Stimulated activated CD4-positive, alpha-beta T cell treated with anti-CD3 and anti-CD28 coated beads, Interleukin-1b, Interleukin-23, amount 100 ng/mL, for 4 hours (primary cell): ENCODE data around the gene RB1.
"Not testable (repeated sequence)": the region's sequence is repeated elsewhere in the genome, so short reads cannot be mapped to it uniquely, and the experiment has no call there.

Source experiments
- DNase-seq, 2 donors: peaks; one replicate each; pipeline ENCODE4 v3.0.0-alpha.2; 2020; ENCODE audit warnings: low read depth in 2 of 2

Gene RB1

DNA sequence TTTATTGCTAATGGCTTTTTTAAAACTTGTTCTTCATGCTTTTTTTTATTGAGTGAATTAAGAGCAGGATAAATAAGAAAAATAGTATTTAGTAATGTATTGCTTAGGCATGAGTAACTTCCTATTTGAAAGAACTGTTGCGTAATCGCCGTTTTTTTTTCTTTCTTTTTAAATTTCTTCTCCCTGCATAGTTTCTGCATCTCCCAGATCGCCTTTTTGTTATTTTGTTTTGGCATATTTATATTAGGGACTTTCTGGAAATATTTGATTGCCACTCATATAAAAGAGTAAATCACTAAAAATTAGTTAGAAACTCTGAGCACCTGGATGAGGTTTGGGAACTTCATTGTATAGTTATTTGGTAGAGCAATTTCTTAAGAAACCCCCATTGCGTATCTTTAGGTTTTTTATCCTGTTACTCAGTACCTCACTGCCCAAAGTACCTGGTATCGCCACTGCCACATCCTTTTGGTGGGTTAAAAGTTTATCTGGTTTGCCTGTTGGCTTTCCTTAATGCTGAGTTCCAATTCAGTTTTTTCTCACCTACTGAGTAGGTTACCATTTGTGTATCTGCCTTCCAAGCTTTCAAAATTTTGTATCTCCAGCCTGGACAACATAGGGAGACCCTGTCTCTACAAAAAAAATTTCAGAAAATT is 145.5 kb downstream of the RB1 start:
- DNase-seq, result no peak

GRCh38 chr13:48449656-48450055 is 146.1 kb downstream of the RB1 start:
- DNase-seq, result no peak

DNA sequence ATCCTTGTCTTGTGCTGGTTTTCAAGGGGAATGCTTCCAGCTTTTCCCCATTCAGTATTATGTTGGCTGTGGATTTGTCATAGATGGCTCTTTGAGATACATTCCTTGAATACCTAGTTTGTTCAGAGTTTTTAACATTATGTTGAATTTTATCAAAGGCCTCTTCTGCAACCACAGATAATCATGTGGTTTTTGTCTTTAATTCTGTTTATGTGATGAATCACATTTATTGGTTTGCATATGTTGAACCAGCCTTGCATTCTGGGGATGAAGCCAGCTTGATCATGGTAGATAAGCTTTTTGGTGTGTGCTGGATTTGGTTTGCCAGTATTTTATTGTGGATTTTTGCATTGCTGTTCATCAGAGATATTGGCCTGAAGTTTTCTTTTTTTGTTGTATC is 147.6 kb downstream of the RB1 start:
- not testable (repeated sequence) for DNase-seq

- DNase-seq, result no peak
Measured at GRCh38 chr13:48456546-48456945, 153.0 kb downstream of the RB1 start.

DNA sequence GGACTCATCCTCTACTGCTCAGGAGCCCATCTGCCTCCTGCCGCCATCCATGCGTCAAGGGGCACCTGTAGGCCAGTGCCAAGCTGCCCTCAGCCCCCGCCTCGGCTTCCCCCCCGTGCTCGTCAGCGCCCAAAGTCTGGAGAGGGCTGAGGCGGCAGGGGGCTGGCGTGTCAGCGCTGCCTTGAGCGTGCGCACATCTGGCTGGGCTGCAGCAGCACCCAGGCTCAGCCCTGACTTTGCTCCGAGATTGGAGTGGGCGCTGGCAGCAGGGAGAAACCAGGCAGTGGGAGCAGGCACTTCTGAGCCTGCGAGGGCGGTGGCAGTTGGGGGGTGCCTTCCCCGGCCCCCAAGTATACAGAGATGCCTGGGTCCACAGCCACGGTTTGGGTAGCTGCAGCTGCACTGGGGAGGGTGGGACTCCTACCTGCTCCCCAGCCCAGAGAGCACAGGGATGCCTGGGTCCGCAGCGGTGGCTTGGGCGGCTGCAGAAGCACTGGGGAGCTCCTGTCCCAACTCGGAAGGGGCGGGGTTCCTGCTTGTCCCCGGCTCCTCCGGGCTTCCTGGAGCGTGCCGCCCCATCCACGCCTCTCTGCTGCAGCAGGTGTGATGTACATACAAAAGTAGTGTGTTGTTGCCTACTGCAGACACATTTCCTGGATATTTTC is 154.2 kb downstream of the RB1 start:
- no peak for DNase-seq

DNA sequence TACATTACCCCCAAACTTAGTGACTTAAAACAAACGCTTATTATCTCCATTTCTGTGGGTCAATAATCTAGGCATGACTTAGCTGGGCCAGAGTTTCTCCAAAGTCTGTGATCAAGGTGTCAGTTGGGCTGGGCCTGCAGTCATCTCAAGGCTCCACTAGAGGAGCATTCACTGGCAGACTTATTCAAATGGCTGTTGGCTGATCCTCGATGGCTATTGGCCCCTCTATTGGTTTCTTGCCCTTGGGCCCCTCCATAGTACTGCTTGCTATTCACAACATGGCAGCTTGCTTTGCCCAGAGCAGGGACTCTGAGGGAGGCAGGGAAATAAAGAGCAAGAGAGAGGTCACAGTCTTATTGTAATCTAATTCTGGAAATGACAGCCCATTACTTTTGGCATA is 171.7 kb downstream of the RB1 start:
- DNase-seq, result no peak

DNA sequence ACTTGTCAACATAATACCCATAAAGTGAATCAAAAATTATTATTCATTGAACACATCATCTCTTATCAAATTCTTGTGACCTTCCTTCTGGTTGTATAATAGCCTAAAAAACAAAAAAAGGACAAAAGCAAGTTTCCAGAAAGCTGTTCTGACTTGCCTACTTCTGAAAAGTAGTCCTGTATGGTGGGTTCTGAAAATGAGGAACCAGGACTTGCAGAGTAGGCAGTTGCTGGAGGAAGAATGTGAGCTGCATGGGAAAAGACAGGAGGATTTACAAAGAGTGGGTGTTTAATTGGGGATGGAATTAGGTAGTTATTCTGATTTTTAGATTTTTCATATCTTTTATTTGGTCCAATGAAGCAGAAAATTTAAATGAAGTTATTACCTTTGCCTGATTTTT is 172.7 kb downstream of the RB1 start:
- DNase-seq, result no peak

- DNase-seq, result no peak
Measured at GRCh38 chr13:48476686-48477085, 173.1 kb downstream of the RB1 start.

GRCh38 chr13:48477191-48477855 is 173.8 kb downstream of the RB1 start:
- no peak for DNase-seq

DNA sequence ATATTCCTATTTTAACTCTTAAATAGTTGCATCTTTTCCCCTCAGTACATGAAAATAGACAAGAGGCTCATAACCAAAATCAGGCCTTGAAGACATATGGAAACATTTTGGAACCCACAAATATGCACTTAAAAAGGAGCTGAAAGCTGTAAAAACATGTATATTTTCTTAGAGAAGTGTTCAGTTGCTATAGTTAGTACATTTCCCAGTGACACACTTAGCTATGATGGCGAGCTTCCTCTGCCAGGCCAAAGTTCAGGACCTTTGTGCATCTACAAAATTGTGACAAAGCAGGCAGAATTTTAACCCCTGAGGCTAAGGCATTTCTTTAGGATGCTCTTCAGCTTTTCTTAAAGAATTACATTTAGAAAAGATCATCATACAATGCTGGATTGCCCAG is 174.8 kb downstream of the RB1 start:
- DNase-seq, result no peak

DNA sequence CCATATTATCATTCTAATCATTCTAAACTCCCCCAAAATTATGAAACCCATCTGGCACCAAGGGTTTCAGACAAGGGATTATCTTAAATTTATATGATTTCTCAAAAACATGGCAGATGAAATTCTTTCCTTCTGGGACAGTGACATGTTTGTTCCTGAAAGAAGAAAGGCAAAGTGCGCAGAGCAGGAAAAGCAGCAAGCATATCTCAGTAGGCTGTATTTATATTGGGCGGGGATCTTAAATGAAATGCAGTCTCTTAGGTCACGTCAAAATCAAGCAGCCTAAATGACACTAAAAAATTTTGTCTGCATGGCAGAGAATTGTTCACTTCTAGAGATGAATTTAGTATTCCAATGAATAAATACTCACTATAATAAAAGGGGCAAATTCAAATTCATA is 180.0 kb downstream of the RB1 start:
- no peak for DNase-seq

DNA sequence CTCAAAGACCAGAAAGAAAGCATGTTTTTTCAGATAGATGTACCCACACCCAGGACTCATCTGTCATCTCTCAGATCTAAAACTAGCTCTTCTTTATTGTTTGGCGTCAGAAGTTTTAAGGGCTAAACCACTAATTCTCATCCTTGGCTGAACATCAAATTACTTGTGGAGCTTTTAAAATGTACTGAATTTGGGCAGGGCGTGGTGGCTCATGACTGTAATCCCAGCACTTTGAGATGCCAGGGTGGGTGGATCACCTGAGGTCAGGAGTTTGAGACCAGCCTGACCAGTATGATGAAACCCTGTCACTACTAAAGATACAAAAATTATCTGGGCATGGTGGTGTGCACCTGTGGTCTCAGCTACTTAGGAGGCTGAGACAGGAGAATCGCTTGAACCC is 181.9 kb downstream of the RB1 start:
- no peak for DNase-seq

- no peak for DNase-seq
Measured at GRCh38 chr13:48486362-48486761, 182.8 kb downstream of the RB1 start.

GRCh38 chr13:48486836-48487235 is 183.3 kb downstream of the RB1 start:
- no peak for DNase-seq

- no peak for DNase-seq
Measured at GRCh38 chr13:48487968-48488367, 184.4 kb downstream of the RB1 start.

GRCh38 chr13:48488995-48489394 is 185.4 kb downstream of the RB1 start:
- no peak for DNase-seq

- no peak for DNase-seq
Measured at GRCh38 chr13:48489666-48490065, 186.1 kb downstream of the RB1 start.

DNA sequence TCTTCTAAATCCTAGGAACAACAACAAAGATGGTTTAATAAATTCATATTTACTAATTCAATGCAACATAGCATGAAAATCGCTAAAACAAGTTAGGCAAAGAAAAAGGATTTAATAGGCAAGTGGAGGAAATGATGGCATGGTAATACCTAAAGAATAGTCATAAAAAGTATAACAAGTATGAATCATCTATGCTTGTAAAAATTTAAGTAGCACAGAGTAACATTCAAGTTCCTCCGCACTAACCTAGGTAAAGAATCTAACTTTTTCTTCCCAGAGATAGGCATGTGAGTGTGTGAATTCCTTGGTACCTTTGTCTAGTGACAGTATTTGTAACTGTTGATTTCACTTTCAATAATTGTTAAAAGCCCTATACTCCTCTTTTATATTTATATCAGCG is 186.7 kb downstream of the RB1 start:
- no peak for DNase-seq

GRCh38 chr13:48491423-48492095 is 188.0 kb downstream of the RB1 start:
- no peak for DNase-seq

GRCh38 chr13:48492096-48492440 is 188.5 kb downstream of the RB1 start:
- DNase-seq, result no peak

DNA sequence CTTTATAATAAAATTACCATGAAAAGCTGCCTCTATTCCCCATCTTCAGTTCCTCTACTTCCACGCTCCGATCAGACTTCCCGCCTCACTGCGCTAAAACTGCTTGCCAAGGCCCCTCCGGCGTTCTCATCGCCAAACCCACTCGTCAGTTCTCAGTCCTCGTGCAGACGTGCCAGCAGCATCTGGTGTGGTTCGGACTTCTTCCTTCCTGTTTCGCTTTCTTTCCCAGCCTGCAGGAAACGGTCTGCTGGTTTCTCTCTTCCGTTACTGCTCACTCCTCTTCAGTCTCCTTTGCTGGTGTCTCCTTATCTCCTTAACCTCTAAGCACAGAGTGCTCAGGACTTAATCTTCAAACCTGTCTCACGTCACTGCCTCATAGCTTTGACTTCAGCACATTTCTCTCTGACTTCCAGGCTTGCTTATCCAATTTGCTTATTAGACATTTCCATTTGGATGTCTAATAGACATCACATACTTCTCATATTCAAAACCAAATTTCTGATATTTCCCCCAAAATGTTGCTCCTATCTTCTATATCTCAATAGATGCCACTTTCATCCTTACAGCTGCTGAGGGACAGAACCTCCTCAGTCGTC is 189.0 kb downstream of the RB1 start:
- peak; percentile 24 to 35 for DNase-seq

DNA sequence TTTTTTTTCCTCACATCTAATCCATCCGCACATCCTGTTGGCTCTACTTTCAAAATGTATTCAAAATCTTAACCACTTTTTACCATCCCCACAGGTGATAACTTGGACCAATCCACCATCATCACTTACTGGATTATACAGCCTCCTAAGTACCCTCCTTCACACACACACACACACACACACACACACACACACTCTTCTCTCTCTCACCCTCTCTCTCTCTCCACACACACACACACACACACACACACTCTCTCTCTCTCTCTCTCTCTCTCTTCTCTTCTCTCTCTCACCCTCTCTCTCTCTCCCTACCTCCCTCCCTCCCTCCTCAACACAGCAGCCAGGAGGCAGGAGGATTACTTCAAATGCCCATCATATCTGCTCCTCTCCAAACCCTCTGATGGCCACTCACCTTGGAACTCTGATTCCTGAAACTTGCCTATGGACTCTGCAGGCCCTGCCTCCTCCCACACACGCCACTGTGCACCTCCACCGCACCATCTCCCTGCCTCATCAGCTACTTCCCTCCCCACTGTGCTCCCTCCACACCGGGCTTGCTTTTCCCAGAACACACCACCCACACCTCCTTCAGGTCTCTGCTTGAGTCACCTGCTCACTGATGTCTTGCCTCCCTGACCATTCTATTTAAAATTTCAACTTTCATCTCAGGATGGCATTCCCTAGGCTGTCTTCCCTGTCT is 189.7 kb downstream of the RB1 start:
- DNase-seq, result no peak
